Esophagus squamous epithelium (tissue), 4 donors: Measurements from ENCODE around the gene VANGL2.

Source experiments
- CTCF ChIP-seq, 6 experiments: fragments of 450-650 bp in 4 of 6; fragments of 200-600 bp in 2 of 6; sonication (generic) in 2 of 6; IDR thresholded peaks; one replicate each; pipeline ENCODE4 v1.5.1; 2016 to 2019; ENCODE audit warnings: antibody characterized with exemption in 6 of 6, mild to moderate bottlenecking in 4 of 6, moderate library complexity in 4 of 6
- POLR2A ChIP-seq, 4 donors: fragments of 450-650 bp; IDR thresholded peaks; one replicate each; pipeline ENCODE4 v1.6.1; 2017; ENCODE audit warnings: antibody characterized with exemption in 4 of 4, mild to moderate bottlenecking in 4 of 4, moderate library complexity in 3 of 4

DNA sequence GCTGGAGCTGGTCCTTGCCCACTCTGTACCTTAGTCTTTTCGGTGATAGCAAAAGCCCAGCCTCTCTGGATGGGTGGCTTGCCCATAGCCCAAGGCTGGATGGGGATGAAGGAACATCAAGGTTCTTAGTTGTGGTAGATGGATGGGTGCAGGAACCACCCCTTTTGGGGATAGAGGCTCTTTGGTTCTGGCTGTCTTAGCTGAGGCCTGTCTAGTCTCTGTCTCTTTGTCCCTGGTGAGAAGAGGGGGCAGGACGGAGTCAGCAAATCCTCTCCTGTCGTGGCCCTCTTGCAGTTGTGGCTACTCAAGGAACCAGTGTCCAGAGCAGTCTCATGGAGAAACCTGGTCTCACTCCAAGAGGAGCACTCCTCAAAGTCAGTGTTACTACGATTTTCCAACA, 8.5 kb downstream of the VANGL2 start:
- TF ChIP-seq POLR2A (IDR thresholded peaks at IDR 0.05): no peak
- no peak for TF ChIP-seq CTCF (IDR thresholded peaks at IDR 0.05)
